ENCODE measurements around the gene OR13C5.
"Not testable (repeated sequence)": the region's sequence is repeated elsewhere in the genome, so short reads cannot be mapped to it uniquely, and the experiment has no call there.

Gene OR13C5

GRCh38 chr9:104598749-104599148, 464 bp downstream of the OR13C5 start:
- not testable (repeated sequence) for DNase-seq (ENCODE audit: low read depth, low spot score); H3K36me3 ChIP-seq (ENCODE audit: control insufficient read depth, insufficient read depth, low read length); H3K4me3 ChIP-seq (ENCODE audit: low read length); H3K4me1 ChIP-seq (ENCODE audit: control insufficient read depth, insufficient read depth, low read length); H3K9me3 ChIP-seq (ENCODE audit: control insufficient read depth, insufficient read depth, low read length); H3K27ac ChIP-seq (ENCODE audit: low read length); H3K27me3 ChIP-seq (ENCODE audit: control insufficient read depth, insufficient read depth, low read length)
- WGBS (ENCODE audit: insufficient coverage, insufficient read length), result no CpG with 5 or more reads among the region's 3 CpGs

GRCh38 chr9:104589626-104590025, 9.6 kb downstream of the OR13C5 start:
- Histone ChIP-seq H3K36me3 (ENCODE audit: control insufficient read depth, insufficient read depth, low read length) (no peaks in the 10 kb centered on the region), H3K9me3 (ENCODE audit: control insufficient read depth, insufficient read depth, low read length) (no peaks in the 10 kb centered on the region), H3K27ac (ENCODE audit: low read length) (no peak overlapping the region), H3K4me3 (ENCODE audit: low read length) (no peak overlapping the region), H3K4me1 (ENCODE audit: control insufficient read depth, insufficient read depth, low read length) (no peaks in the 10 kb centered on the region), H3K27me3 (ENCODE audit: control insufficient read depth, insufficient read depth, low read length) (no peaks in the 10 kb centered on the region)
- WGBS (ENCODE audit: insufficient coverage, insufficient read length), result no CpG with 5 or more reads among the region's 1 CpG
- DNase-seq (ENCODE audit: low read depth, low spot score), result no peak

DNA sequence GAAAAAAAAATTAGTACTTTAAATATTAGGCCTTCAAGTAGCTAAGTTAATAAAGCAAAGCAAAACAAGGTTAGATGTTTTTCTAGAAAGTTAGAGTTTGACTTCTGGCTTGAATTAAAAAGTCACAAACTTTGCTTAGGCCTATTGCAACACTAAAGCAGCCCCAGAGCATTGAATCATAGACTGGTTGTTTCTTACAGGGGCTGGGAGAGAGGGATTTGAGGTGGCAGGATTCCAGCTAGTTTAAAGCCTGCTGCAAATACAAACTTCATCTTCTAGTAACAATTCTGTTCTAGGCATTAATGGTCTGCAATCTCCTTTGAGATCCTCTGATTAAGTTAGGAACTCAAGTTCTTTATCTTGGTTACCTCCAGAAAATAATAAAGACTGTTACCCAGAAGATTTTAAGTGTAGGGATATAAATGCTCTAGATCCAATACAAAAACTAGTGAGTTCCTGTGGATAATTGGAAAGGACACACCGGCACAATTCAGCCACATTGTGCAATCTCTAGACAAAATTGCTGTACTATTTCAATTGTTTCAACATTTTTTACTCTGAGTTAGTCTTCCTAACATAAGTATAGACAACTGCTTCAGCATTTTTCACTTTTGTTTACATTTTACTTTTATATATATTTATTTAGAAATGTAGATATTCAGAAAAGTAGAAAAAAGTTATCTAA, 12.6 kb downstream of the OR13C5 start:
- no peaks in the 10 kb centered on the region for H3K27me3 ChIP-seq (ENCODE audit: control insufficient read depth, insufficient read depth, low read length)
- no peak overlapping the region for H3K27ac ChIP-seq (ENCODE audit: low read length)

DNA sequence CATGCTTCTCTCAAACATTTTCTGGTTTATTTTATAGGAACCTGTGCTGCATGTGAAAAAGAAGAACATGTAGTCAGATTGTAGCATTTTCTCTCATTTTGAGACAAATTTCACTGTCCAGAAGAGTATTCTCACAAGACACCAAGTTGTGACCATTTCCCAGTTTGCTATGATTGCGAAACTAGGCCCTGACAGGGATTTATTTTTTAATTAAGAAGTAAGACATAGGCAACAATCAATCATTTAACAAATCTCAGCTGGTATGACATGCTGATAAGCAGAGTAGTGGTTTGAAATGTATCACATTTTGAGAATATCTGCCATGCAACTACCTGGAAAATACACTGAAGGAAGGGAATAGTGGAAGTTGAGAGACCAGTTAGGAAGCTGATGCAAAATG, 18.7 kb downstream of the OR13C5 start:
- H3K4me3 ChIP-seq (ENCODE audit: low read length), result no peak overlapping the region
- no peak for DNase-seq (ENCODE audit: low read depth, low spot score)
- WGBS (ENCODE audit: insufficient coverage, insufficient read length), result no CpG with 5 or more reads among the region's 1 CpG
- H3K9me3 ChIP-seq (ENCODE audit: control insufficient read depth, insufficient read depth, low read length), result no peaks in the 10 kb centered on the region
- no peaks in the 10 kb centered on the region for H3K27me3 ChIP-seq (ENCODE audit: control insufficient read depth, insufficient read depth, low read length)
- H3K4me1 ChIP-seq (ENCODE audit: control insufficient read depth, insufficient read depth, low read length), result no peaks in the 10 kb centered on the region
- H3K27ac ChIP-seq (ENCODE audit: low read length), result no peak overlapping the region
- H3K36me3 ChIP-seq (ENCODE audit: control insufficient read depth, insufficient read depth, low read length), result no peaks in the 10 kb centered on the region

More for the DNA sequence above, 12.6 kb downstream of the OR13C5 start:
- no peaks in the 10 kb centered on the region for H3K36me3 ChIP-seq (ENCODE audit: control insufficient read depth, insufficient read depth, low read length)
- no peaks in the 10 kb centered on the region for H3K4me1 ChIP-seq (ENCODE audit: control insufficient read depth, insufficient read depth, low read length)
- no CpG with 5 or more reads among the region's 1 CpG for WGBS (ENCODE audit: insufficient coverage, insufficient read length)
- no peak overlapping the region for H3K4me3 ChIP-seq (ENCODE audit: low read length)
- DNase-seq (ENCODE audit: low read depth, low spot score), result no peak
- H3K9me3 ChIP-seq (ENCODE audit: control insufficient read depth, insufficient read depth, low read length), result no peaks in the 10 kb centered on the region

- Histone ChIP-seq H3K27me3 (ENCODE audit: control insufficient read depth, insufficient read depth, low read length) (no peaks in the 10 kb centered on the region), H3K27ac (ENCODE audit: low read length) (no peak overlapping the region), H3K4me1 (ENCODE audit: control insufficient read depth, insufficient read depth, low read length) (no peaks in the 10 kb centered on the region), H3K9me3 (ENCODE audit: control insufficient read depth, insufficient read depth, low read length) (no peaks in the 10 kb centered on the region), H3K36me3 (ENCODE audit: control insufficient read depth, insufficient read depth, low read length) (no peaks in the 10 kb centered on the region), H3K4me3 (ENCODE audit: low read length) (no peak overlapping the region)
- no peak for DNase-seq (ENCODE audit: low read depth, low spot score)
- WGBS (ENCODE audit: insufficient coverage, insufficient read length), result no CpG with 5 or more reads among the region's 5 CpGs
Measured at GRCh38 chr9:104577263-104577662, 21.9 kb downstream of the OR13C5 start.

- Histone ChIP-seq H3K27me3 (ENCODE audit: control insufficient read depth, insufficient read depth, low read length) (no peaks in the 10 kb centered on the region), H3K27ac (ENCODE audit: low read length) (no peak overlapping the region), H3K9me3 (ENCODE audit: control insufficient read depth, insufficient read depth, low read length) (no peaks in the 10 kb centered on the region), H3K4me1 (ENCODE audit: control insufficient read depth, insufficient read depth, low read length) (no peaks in the 10 kb centered on the region), H3K36me3 (ENCODE audit: control insufficient read depth, insufficient read depth, low read length) (no peaks in the 10 kb centered on the region), H3K4me3 (ENCODE audit: low read length) (no peak overlapping the region)
- DNase-seq (ENCODE audit: low read depth, low spot score), result no peak
- WGBS (ENCODE audit: insufficient coverage, insufficient read length), result no CpG with 5 or more reads among the region's 2 CpGs
Measured at GRCh38 chr9:104575456-104575855, 23.8 kb downstream of the OR13C5 start.

DNA sequence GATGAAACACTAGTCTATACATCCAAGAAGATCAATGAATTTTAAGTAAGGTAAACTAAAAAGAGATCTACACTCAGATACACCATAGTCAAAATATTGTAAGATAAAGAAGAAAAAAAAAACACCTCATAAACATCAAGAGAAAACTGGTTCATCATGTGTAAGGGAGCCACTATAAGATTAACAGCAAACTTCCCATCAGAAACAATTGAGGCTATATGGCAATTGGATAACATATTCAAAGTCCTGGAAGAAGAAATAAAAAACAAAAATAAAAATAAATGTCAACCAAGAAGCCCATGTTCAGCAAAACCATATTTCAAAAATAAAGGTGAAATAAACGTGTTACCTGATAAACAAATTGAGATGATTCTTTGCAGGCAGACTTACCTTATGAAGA, 26.6 kb downstream of the OR13C5 start:
- no CpG with 5 or more reads among the region's 1 CpG for WGBS (ENCODE audit: insufficient coverage, insufficient read length)

GRCh38 chr9:104568868-104569267, 30.3 kb downstream of the OR13C5 start, which contains the start of gene OR13C8:
OR13C8 (plus strand) TSS chr9:104569168; CDS start chr9:104569168, 0 bp downstream.
- H3K36me3 ChIP-seq (ENCODE audit: control insufficient read depth, insufficient read depth, low read length), result no peaks in the 10 kb centered on the region
- H3K9me3 ChIP-seq (ENCODE audit: control insufficient read depth, insufficient read depth, low read length), result no peaks in the 10 kb centered on the region
- DNase-seq (ENCODE audit: low read depth, low spot score), result no peak
- H3K4me1 ChIP-seq (ENCODE audit: control insufficient read depth, insufficient read depth, low read length), result no peaks in the 10 kb centered on the region
- H3K27me3 ChIP-seq (ENCODE audit: control insufficient read depth, insufficient read depth, low read length), result no peaks in the 10 kb centered on the region
- no peak within 1 kb of the TSS for H3K27ac ChIP-seq (ENCODE audit: low read length)
- no peak within 1 kb of the TSS for H3K4me3 ChIP-seq (ENCODE audit: low read length)
- no CpG with 5 or more reads among the region's 4 CpGs for WGBS (ENCODE audit: insufficient coverage, insufficient read length)

More for the DNA sequence above, 26.6 kb downstream of the OR13C5 start:
- Histone ChIP-seq H3K4me3 (ENCODE audit: low read length) (no peak overlapping the region), H3K27ac (ENCODE audit: low read length) (no peak overlapping the region), H3K36me3 (ENCODE audit: control insufficient read depth, insufficient read depth, low read length) (no peaks in the 10 kb centered on the region), H3K4me1 (ENCODE audit: control insufficient read depth, insufficient read depth, low read length) (no peaks in the 10 kb centered on the region), H3K27me3 (ENCODE audit: control insufficient read depth, insufficient read depth, low read length) (no peaks in the 10 kb centered on the region), H3K9me3 (ENCODE audit: control insufficient read depth, insufficient read depth, low read length) (no peaks in the 10 kb centered on the region)
- no peak for DNase-seq (ENCODE audit: low read depth, low spot score)

- Histone ChIP-seq H3K27me3 (ENCODE audit: control insufficient read depth, insufficient read depth, low read length) (no peaks in the 10 kb centered on the region), H3K4me1 (ENCODE audit: control insufficient read depth, insufficient read depth, low read length) (no peaks in the 10 kb centered on the region), H3K4me3 (ENCODE audit: low read length) (no peak overlapping the region), H3K27ac (ENCODE audit: low read length) (no peak overlapping the region), H3K36me3 (ENCODE audit: control insufficient read depth, insufficient read depth, low read length) (no peaks in the 10 kb centered on the region), H3K9me3 (ENCODE audit: control insufficient read depth, insufficient read depth, low read length) (no peaks in the 10 kb centered on the region)
- DNase-seq (ENCODE audit: low read depth, low spot score), result no peak
- no CpG with 5 or more reads among the region's 1 CpG for WGBS (ENCODE audit: insufficient coverage, insufficient read length)
Measured at GRCh38 chr9:104564358-104564757, 34.9 kb downstream of the OR13C5 start.

GRCh38 chr9:104556830-104557634, 42.2 kb downstream of the OR13C5 start:
- no peak overlapping the region for H3K4me3 ChIP-seq (ENCODE audit: low read length)

More at GRCh38 chr9:104556830-104557634, 42.2 kb downstream of the OR13C5 start:
- WGBS (ENCODE audit: insufficient coverage, insufficient read length), result no CpG with 5 or more reads among the region's 8 CpGs
- H3K36me3 ChIP-seq (ENCODE audit: control insufficient read depth, insufficient read depth, low read length), result no peaks in the 10 kb centered on the region
- H3K27me3 ChIP-seq (ENCODE audit: control insufficient read depth, insufficient read depth, low read length), result no peaks in the 10 kb centered on the region
- no peak overlapping the region for H3K27ac ChIP-seq (ENCODE audit: low read length)
- no peaks in the 10 kb centered on the region for H3K4me1 ChIP-seq (ENCODE audit: control insufficient read depth, insufficient read depth, low read length)
- no peaks in the 10 kb centered on the region for H3K9me3 ChIP-seq (ENCODE audit: control insufficient read depth, insufficient read depth, low read length)
- DNase-seq (ENCODE audit: low read depth, low spot score), result no peak

Measured in iPS DF 6.9 (cell line).